ENCODE results near the gene SH2D7. TPM values are rescaled to one million over a fixed set of nuclear protein-coding genes. Genes with fewer than 3 reads are reported as not detected.

SH2D7 gene
- polyA plus RNA-seq, 1 of the 3 experiments (the other 2 are of a cell fraction), result not detected

DNA sequence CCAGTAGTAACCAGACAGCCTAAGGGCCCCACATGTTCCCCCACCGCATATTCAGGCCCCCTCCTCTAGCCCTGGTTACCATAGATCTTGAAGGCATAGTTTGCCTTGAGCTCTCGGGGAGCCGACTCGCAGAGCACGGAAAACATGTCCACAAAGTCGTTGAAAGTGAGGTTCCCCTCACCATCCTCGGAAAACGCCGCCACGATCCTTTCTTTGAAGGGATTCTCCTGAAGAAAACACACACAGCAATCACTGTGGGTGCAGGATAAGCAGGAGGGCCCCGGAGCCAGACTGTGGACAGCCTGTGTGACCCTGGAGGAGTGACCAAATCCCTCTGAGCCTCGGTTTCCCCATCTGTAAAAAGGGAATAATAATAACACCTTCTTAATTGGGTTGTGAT is 16.8 kb downstream of the SH2D7 start:
- CTCF ChIA-PET, result interaction anchor here (0.8 to 9.3 kb wide), 50 partner anchors 8 to 207 kb away, joined by 3 to 175 read pairs (median 8); partner anchors contain the start of genes CIB2, IDH3A and SH2D7
- TF ChIP-seq, protein P1, sequence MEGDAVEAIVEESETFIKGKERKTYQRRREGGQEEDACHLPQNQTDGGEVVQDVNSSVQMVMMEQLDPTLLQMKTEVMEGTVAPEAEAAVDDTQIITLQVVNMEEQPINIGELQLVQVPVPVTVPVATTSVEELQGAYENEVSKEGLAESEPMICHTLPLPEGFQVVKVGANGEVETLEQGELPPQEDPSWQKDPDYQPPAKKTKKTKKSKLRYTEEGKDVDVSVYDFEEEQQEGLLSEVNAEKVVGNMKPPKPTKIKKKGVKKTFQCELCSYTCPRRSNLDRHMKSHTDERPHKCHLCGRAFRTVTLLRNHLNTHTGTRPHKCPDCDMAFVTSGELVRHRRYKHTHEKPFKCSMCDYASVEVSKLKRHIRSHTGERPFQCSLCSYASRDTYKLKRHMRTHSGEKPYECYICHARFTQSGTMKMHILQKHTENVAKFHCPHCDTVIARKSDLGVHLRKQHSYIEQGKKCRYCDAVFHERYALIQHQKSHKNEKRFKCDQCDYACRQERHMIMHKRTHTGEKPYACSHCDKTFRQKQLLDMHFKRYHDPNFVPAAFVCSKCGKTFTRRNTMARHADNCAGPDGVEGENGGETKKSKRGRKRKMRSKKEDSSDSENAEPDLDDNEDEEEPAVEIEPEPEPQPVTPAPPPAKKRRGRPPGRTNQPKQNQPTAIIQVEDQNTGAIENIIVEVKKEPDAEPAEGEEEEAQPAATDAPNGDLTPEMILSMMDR (IDR thresholded peaks at IDR 0.05), result no peak
- TF ChIP-seq, protein P2, sequence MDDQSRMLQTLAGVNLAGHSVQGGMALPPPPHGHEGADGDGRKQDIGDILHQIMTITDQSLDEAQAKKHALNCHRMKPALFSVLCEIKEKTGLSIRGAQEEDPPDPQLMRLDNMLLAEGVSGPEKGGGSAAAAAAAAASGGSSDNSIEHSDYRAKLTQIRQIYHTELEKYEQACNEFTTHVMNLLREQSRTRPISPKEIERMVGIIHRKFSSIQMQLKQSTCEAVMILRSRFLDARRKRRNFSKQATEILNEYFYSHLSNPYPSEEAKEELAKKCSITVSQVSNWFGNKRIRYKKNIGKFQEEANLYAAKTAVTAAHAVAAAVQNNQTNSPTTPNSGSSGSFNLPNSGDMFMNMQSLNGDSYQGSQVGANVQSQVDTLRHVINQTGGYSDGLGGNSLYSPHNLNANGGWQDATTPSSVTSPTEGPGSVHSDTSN (IDR thresholded peaks at IDR 0.05), result no peak
- TF ChIP-seq, protein P3, sequence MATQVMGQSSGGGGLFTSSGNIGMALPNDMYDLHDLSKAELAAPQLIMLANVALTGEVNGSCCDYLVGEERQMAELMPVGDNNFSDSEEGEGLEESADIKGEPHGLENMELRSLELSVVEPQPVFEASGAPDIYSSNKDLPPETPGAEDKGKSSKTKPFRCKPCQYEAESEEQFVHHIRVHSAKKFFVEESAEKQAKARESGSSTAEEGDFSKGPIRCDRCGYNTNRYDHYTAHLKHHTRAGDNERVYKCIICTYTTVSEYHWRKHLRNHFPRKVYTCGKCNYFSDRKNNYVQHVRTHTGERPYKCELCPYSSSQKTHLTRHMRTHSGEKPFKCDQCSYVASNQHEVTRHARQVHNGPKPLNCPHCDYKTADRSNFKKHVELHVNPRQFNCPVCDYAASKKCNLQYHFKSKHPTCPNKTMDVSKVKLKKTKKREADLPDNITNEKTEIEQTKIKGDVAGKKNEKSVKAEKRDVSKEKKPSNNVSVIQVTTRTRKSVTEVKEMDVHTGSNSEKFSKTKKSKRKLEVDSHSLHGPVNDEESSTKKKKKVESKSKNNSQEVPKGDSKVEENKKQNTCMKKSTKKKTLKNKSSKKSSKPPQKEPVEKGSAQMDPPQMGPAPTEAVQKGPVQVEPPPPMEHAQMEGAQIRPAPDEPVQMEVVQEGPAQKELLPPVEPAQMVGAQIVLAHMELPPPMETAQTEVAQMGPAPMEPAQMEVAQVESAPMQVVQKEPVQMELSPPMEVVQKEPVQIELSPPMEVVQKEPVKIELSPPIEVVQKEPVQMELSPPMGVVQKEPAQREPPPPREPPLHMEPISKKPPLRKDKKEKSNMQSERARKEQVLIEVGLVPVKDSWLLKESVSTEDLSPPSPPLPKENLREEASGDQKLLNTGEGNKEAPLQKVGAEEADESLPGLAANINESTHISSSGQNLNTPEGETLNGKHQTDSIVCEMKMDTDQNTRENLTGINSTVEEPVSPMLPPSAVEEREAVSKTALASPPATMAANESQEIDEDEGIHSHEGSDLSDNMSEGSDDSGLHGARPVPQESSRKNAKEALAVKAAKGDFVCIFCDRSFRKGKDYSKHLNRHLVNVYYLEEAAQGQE (IDR thresholded peaks at IDR 0.05; ENCODE audit: low read depth, low read length), result no peak
- no peak for TF ChIP-seq RXRA (IDR thresholded peaks at IDR 0.05; ENCODE audit: borderline replicate concordance, low read depth)
- TF ChIP-seq, protein P4, sequence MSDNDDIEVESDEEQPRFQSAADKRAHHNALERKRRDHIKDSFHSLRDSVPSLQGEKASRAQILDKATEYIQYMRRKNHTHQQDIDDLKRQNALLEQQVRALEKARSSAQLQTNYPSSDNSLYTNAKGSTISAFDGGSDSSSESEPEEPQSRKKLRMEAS (IDR thresholded peaks at IDR 0.05; ENCODE audit: low read depth), result no peak
- TF ChIP-seq MEF2A (IDR thresholded peaks at IDR 0.05; ENCODE audit: borderline replicate concordance, low read depth), result no peak
- no peak for TF ChIP-seq RAD21 (IDR thresholded peaks at IDR 0.05; ENCODE audit: low read length)
- no peak for TF ChIP-seq NRF1 (IDR thresholded peaks at IDR 0.05; ENCODE audit: low read depth, low read length)
- TF ChIP-seq MXI1 (IDR thresholded peaks at IDR 0.05; ENCODE audit: low read depth, low read length), result no peak
- no peak for TF ChIP-seq RCOR1 (IDR thresholded peaks at IDR 0.05; ENCODE audit: low read length)
- TF ChIP-seq, protein P5, sequence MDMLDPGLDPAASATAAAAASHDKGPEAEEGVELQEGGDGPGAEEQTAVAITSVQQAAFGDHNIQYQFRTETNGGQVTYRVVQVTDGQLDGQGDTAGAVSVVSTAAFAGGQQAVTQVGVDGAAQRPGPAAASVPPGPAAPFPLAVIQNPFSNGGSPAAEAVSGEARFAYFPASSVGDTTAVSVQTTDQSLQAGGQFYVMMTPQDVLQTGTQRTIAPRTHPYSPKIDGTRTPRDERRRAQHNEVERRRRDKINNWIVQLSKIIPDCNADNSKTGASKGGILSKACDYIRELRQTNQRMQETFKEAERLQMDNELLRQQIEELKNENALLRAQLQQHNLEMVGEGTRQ (IDR thresholded peaks at IDR 0.05; ENCODE audit: borderline replicate concordance, low read depth, low read length), result no peak
- TF ChIP-seq, protein P6, sequence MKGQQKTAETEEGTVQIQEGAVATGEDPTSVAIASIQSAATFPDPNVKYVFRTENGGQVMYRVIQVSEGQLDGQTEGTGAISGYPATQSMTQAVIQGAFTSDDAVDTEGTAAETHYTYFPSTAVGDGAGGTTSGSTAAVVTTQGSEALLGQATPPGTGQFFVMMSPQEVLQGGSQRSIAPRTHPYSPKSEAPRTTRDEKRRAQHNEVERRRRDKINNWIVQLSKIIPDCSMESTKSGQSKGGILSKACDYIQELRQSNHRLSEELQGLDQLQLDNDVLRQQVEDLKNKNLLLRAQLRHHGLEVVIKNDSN (IDR thresholded peaks at IDR 0.05; ENCODE audit: borderline replicate concordance, low read depth), result no peak
- TF ChIP-seq, protein P7, sequence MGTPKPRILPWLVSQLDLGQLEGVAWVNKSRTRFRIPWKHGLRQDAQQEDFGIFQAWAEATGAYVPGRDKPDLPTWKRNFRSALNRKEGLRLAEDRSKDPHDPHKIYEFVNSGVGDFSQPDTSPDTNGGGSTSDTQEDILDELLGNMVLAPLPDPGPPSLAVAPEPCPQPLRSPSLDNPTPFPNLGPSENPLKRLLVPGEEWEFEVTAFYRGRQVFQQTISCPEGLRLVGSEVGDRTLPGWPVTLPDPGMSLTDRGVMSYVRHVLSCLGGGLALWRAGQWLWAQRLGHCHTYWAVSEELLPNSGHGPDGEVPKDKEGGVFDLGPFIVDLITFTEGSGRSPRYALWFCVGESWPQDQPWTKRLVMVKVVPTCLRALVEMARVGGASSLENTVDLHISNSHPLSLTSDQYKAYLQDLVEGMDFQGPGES (IDR thresholded peaks at IDR 0.05; ENCODE audit: low read depth, low read length), result no peak
- no peak for TF ChIP-seq SMC3 (IDR thresholded peaks at IDR 0.05; ENCODE audit: low read depth, low read length)
- TF ChIP-seq GATA2 (CRISPR knock-in tag; IDR thresholded peaks at IDR 0.05), result no peak
- TF ChIP-seq TCF12 (IDR thresholded peaks at IDR 0.05), result no peak
- no peak for TF ChIP-seq NFIC (IDR thresholded peaks at IDR 0.05; ENCODE audit: borderline replicate concordance)
- Histone ChIP-seq H3K4me2 (no peak overlapping the region), H3K9me3 (no peaks in the 10 kb centered on the region), H3K27ac (ENCODE audit: low read depth in 2 of 2, low read length in 1 of 2) (no peak overlapping the region), H4K20me1 (ENCODE audit: insufficient read depth) (no peaks in the 10 kb centered on the region), H3F3A (replicated peaks; ENCODE audit: insufficient read depth) (no peaks in the 10 kb centered on the region), H3K27me3 (ENCODE audit: insufficient read depth) (no peaks in the 10 kb centered on the region), H2AFZ (ENCODE audit: low read depth) (no peak overlapping the region), H3K9ac (no peak overlapping the region), H3K36me3 (replicated peaks in 1 of 2; ENCODE audit: control insufficient read depth in 1 of 2, insufficient read depth in 2 of 2, low read length in 1 of 2) (no peaks in the 10 kb centered on the region), H3K9me2 (no peaks in the 10 kb centered on the region), H3K4me1 (ENCODE audit: control insufficient read depth in 1 of 2, insufficient read depth in 2 of 2, low read depth in 1 of 2, low read length in 1 of 2) (no peaks in the 10 kb centered on the region; a peak in 1 of 4 replicates), H3K4me3 (ENCODE audit: low read depth in 2 of 2, low read length in 1 of 2) (no peak overlapping the region), H3K79me2 (ENCODE audit: insufficient read depth) (no peaks in the 10 kb centered on the region)
- DNase-seq, result no peak
- POLR2A ChIA-PET, result interaction anchor here (1.2 to 1.4 kb wide), 4 partner anchors 104 to 150 kb away, joined by 3 to 7 read pairs (median 4); no protein-coding TSS in a partner anchor
- 80% methylated on average over 12 of the region's 12 CpGs for WGBS (ENCODE audit: low lambda C conversion rate)

Data from SK-N-SH (cell line).